Esophagus squamous epithelium (tissue), 5 donors: ENCODE measurements around the gene GRIP2. TPM values are rescaled to one million over a fixed set of nuclear protein-coding genes. Genes with fewer than 3 reads are reported as not detected.

Source experiments
- DNase-seq: peaks from one replicate; lab custom pipeline; 2025; lab: John Stamatoyannopoulos, UW
- H3K27ac ChIP-seq, 4 donors: fragments of 200-600 bp; sonication (generic); one replicate each; pipeline ENCODE4 v1.5.1; 2016 to 2019; ENCODE audit warnings: mild to moderate bottlenecking in 1 of 4
- H3K27me3 ChIP-seq, 4 donors: fragments of 200-600 bp; sonication (generic); 1 replicate in 3 of 4; 2 replicates in 1 of 4; pipeline versions ENCODE4 v1.5.1 to v1.6.0; 2017 to 2021; ENCODE audit warnings: antibody characterized with exemption in 1 of 4
- H3K36me3 ChIP-seq, 3 donors: fragments of 200-600 bp; sonication (generic); one replicate each; pipeline ENCODE4 v1.5.1; 2016 to 2019
- H3K4me1 ChIP-seq, 3 donors: fragments of 200-600 bp; sonication (generic); one replicate each; pipeline ENCODE4 v1.5.1; 2017 to 2019
- H3K4me3 ChIP-seq, 4 donors: fragments of 200-600 bp; sonication (generic); 1 replicate in 3 of 4; 2 replicates in 1 of 4; pipeline ENCODE4 v1.5.1; 2016 to 2019; ENCODE audit warnings: mild to moderate bottlenecking in 2 of 4, moderate library complexity in 1 of 4
- H3K9me3 ChIP-seq, 3 donors: fragments of 200-600 bp; sonication (generic); one replicate each; pipeline ENCODE4 v1.5.1; 2016 to 2019
- POLR2A ChIP-seq, 4 donors: fragments of 450-650 bp; IDR thresholded peaks; one replicate each; pipeline ENCODE4 v1.6.1; 2017; ENCODE audit warnings: antibody characterized with exemption in 4 of 4, mild to moderate bottlenecking in 4 of 4, moderate library complexity in 3 of 4
- WGBS, 2 donors: methylation state at CpG; one replicate each; pipeline ENCODE4 v1.1.5; 2018; 5-methylcytosine and 5-hydroxymethylcytosine counted together
- intact Hi-C: fragments of 100-400 bp; cut with DNase I; formaldehyde crosslinking; loops from one replicate; pipeline ENCODE4 v1.15.0; 2022
- total RNA-seq, 4 donors: library from RNA; depleted of rRNA; stranded (reverse); fragments of >200 nt; gene quantifications; one replicate each; pipeline ENCODE4 v1.1.0, GENCODE V29; 2016
- TF ChIP-seq, protein P1 (sequence below), 6 experiments: fragments of 450-650 bp in 4 of 6; fragments of 200-600 bp in 2 of 6; sonication (generic) in 2 of 6; IDR thresholded peaks; one replicate each; pipeline ENCODE4 v1.5.1; 2016 to 2019; ENCODE audit warnings: antibody characterized with exemption in 6 of 6, mild to moderate bottlenecking in 4 of 6, moderate library complexity in 4 of 6
- donor health status: DM: yes; HTN: yes; CAD: no.

The GRIP2 gene
- total RNA-seq, 4 donors from 2014 or later: 0.23 to 2.9 (median 0.53) TPM

GRCh38 chr3:14450922-14451606 is 89.1 kb downstream of the GRIP2 start:
- intact Hi-C loops: no loop called here
- no peak for TF ChIP-seq POLR2A (IDR thresholded peaks at IDR 0.05)
- TF ChIP-seq, protein P1, sequence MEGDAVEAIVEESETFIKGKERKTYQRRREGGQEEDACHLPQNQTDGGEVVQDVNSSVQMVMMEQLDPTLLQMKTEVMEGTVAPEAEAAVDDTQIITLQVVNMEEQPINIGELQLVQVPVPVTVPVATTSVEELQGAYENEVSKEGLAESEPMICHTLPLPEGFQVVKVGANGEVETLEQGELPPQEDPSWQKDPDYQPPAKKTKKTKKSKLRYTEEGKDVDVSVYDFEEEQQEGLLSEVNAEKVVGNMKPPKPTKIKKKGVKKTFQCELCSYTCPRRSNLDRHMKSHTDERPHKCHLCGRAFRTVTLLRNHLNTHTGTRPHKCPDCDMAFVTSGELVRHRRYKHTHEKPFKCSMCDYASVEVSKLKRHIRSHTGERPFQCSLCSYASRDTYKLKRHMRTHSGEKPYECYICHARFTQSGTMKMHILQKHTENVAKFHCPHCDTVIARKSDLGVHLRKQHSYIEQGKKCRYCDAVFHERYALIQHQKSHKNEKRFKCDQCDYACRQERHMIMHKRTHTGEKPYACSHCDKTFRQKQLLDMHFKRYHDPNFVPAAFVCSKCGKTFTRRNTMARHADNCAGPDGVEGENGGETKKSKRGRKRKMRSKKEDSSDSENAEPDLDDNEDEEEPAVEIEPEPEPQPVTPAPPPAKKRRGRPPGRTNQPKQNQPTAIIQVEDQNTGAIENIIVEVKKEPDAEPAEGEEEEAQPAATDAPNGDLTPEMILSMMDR (IDR thresholded peaks at IDR 0.05): no peak
- no peaks in the 10 kb centered on the region for H3K27me3 ChIP-seq
- H3K4me3 ChIP-seq: no peak overlapping the region
- peaks cover 5 to 73% (median 22%) of the 10 kb centered on the region in 3 donors for H3K36me3 ChIP-seq
- WGBS, 2 donors: 95 to 98% methylated on average over 5 of the region's 5 CpGs
- H3K4me1 ChIP-seq: peaks cover 29 to 53% (median 32%) of the 10 kb centered on the region in 3 donors
- H3K9me3 ChIP-seq: no peaks in the 10 kb centered on the region
- H3K27ac ChIP-seq: peak overlapping the region in 2 of 4 donors; percentile 83 to 91
- DNase-seq: no peak

DNA sequence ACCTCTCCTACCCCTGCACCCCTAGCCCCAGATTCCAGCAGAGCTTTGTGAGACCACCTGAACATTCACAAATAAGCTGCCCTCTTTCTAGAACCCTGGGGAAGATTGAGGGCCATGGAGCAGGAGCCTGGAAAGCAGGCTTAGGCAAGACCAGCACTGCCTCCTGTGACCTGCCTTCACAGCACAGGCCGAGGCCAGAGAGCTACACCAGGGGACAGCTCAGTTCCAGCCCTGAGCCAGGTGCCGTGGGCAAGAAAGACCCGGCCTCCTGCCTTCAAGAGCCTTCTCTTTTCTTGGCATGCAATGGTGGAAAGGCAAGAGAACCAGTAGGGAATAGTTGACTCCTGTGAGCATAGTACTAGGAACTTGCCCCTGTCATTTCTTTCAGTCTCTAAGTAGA is 89.6 kb downstream of the GRIP2 start:
- WGBS, 2 donors: 92% methylated on average over 2 of the region's 3 CpGs
- intact Hi-C loops: no loop called here
- no peaks in the 10 kb centered on the region for H3K9me3 ChIP-seq

GRCh38 chr3:14448756-14449727 is 91.1 kb downstream of the GRIP2 start:
- no peak overlapping the region for H3K4me3 ChIP-seq
- no peaks in the 10 kb centered on the region for H3K9me3 ChIP-seq
- 90 to 95% methylated on average over 6 of the region's 15 CpGs for WGBS, 2 donors
- no peak overlapping the region for H3K27ac ChIP-seq
- H3K27me3 ChIP-seq: no peaks in the 10 kb centered on the region
- peaks cover 5 to 81% (median 17%) of the 10 kb centered on the region in 3 donors for H3K36me3 ChIP-seq
- intact Hi-C loops: no loop called here
- DNase-seq: no peak
- H3K4me1 ChIP-seq: peaks cover 24 to 35% (median 26%) of the 10 kb centered on the region in 3 donors
- no peak for TF ChIP-seq POLR2A (IDR thresholded peaks at IDR 0.05)
- TF ChIP-seq, protein P1 (IDR thresholded peaks at IDR 0.05): no peak

More for the DNA sequence above, 89.6 kb downstream of the GRIP2 start:
- H3K4me3 ChIP-seq: no peak overlapping the region
- H3K36me3 ChIP-seq: peaks cover 5 to 73% (median 17%) of the 10 kb centered on the region in 3 donors
- H3K27me3 ChIP-seq: no peaks in the 10 kb centered on the region
- H3K4me1 ChIP-seq: peaks cover 29 to 50% (median 31%) of the 10 kb centered on the region in 3 donors
- DNase-seq: no peak
- TF ChIP-seq POLR2A (IDR thresholded peaks at IDR 0.05): no peak
- TF ChIP-seq, protein P1 (IDR thresholded peaks at IDR 0.05): no peak
- H3K27ac ChIP-seq: no peak overlapping the region

GRCh38 chr3:14448063-14448462 is 92.1 kb downstream of the GRIP2 start:
- no peaks in the 10 kb centered on the region for H3K9me3 ChIP-seq
- no peak overlapping the region for H3K27ac ChIP-seq
- peaks cover 5 to 90% (median 17%) of the 10 kb centered on the region in 3 donors for H3K36me3 ChIP-seq
- no peak overlapping the region for H3K4me3 ChIP-seq
- no peak for DNase-seq
- intact Hi-C loops: no loop called here
- H3K27me3 ChIP-seq: no peaks in the 10 kb centered on the region
- H3K4me1 ChIP-seq: peaks cover 14 to 25% (median 19%) of the 10 kb centered on the region in 3 donors
- no peak for TF ChIP-seq POLR2A (IDR thresholded peaks at IDR 0.05)
- TF ChIP-seq, protein P1 (IDR thresholded peaks at IDR 0.05): no peak
- WGBS, 2 donors: 93 to 94% methylated on average over 4 of the region's 4 CpGs
